Putamen (tissue), 1 donor: ENCODE measurements around the gene SYCP2L.
"Not testable (repeated sequence)": the region's sequence is repeated elsewhere in the genome, so short reads cannot be mapped to it uniquely, and the experiment has no call there.

Experiments
- DNase-seq: peaks from one replicate; pipeline ENCODE4 v3.0.0-alpha.2; 2016; ENCODE audit warnings: low spot score

The SYCP2L gene

GRCh38 chr6:10957414-10957886 lies 70.6 kb downstream of the SYCP2L start:
- no peak for DNase-seq

- DNase-seq, result no peak
These were observed 73.3 kb downstream of the SYCP2L start for GRCh38 chr6:10960171-10960570.

- no peak for DNase-seq
These were observed 75.0 kb downstream of the SYCP2L start for GRCh38 chr6:10961837-10962236.

GRCh38 chr6:10962673-10963072 lies 75.8 kb downstream of the SYCP2L start:
- DNase-seq, result no peak

- no peak for DNase-seq
These were observed 76.3 kb downstream of the SYCP2L start for GRCh38 chr6:10963113-10963512.

GRCh38 chr6:10964684-10965083 lies 77.8 kb downstream of the SYCP2L start:
- no peak for DNase-seq

GRCh38 chr6:10968776-10969175 lies 81.9 kb downstream of the SYCP2L start:
- no peak for DNase-seq

- DNase-seq, result no peak
These were observed 83.9 kb downstream of the SYCP2L start for GRCh38 chr6:10970731-10971130.

- DNase-seq, result no peak
These were observed 85.3 kb downstream of the SYCP2L start for GRCh38 chr6:10972196-10972595.

- no peak for DNase-seq
These were observed 89.7 kb downstream of the SYCP2L start for GRCh38 chr6:10976571-10976970.

GRCh38 chr6:10977231-10977968 lies 90.5 kb downstream of the SYCP2L start:
- DNase-seq, result no peak

- no peak for DNase-seq
These were observed 92.8 kb downstream of the SYCP2L start for GRCh38 chr6:10979603-10980002.

GRCh38 chr6:10981409-10981808 lies 94.6 kb downstream of the SYCP2L start:
- no peak for DNase-seq

GRCh38 chr6:10984959-10985358 lies 98.1 kb downstream of the SYCP2L start:
- DNase-seq, result not testable (repeated sequence)

GRCh38 chr6:10989587-10989986 lies 102.7 kb downstream of the SYCP2L start:
- DNase-seq, result no peak

GRCh38 chr6:10991115-10991514 lies 104.3 kb downstream of the SYCP2L start:
- DNase-seq, result no peak

- no peak for DNase-seq
These were observed 107.0 kb downstream of the SYCP2L start for GRCh38 chr6:10993896-10994295.

GRCh38 chr6:10995114-10995707 lies 108.4 kb downstream of the SYCP2L start:
- DNase-seq, result no peak

GRCh38 chr6:10999994-11000393 lies 113.1 kb downstream of the SYCP2L start:
- no peak for DNase-seq

- no peak for DNase-seq
These were observed 115.3 kb downstream of the SYCP2L start for GRCh38 chr6:11002176-11002575.

- not testable (repeated sequence) for DNase-seq
These were observed 116.4 kb downstream of the SYCP2L start for GRCh38 chr6:11003297-11003696.

- no peak for DNase-seq
These were observed 119.2 kb downstream of the SYCP2L start for GRCh38 chr6:11006061-11006460.

GRCh38 chr6:11007715-11008608 lies 121.1 kb downstream of the SYCP2L start:
- DNase-seq, result no peak
